Neural crest cell (in vitro differentiated cells): ENCODE measurements around the gene ARMH3. TPM values are rescaled to one million over a fixed set of nuclear protein-coding genes. Genes with fewer than 3 reads are reported as not detected.

Experiments used
- DNase-seq: peaks from one replicate; pipeline ENCODE4 v3.0.0; 2021; ENCODE audit warnings: low read depth, mixed read lengths, low spot score
- H3K27ac Mint-ChIP-seq: one replicate; pipeline ENCODE4 v1.8.0; 2021; ENCODE audit warnings: mild to moderate bottlenecking, mixed read lengths; ENCODE audit not compliant: unreplicated experiment
- H3K27me3 Mint-ChIP-seq: 2 replicates; pipeline ENCODE4 v1.8.0; 2021; ENCODE audit warnings: low read depth, mild to moderate bottlenecking, mixed read lengths
- H3K36me3 Mint-ChIP-seq: 2 replicates; pipeline ENCODE4 v1.8.0; 2021; ENCODE audit warnings: low read depth, mild to moderate bottlenecking, mixed read lengths
- H3K4me1 Mint-ChIP-seq: 2 replicates; pipeline ENCODE4 v1.8.0; 2021; ENCODE audit warnings: mixed read lengths
- H3K4me3 Mint-ChIP-seq: one replicate; pipeline ENCODE4 v1.8.0; 2021; ENCODE audit warnings: mild to moderate bottlenecking, mixed read lengths
- H3K9me3 Mint-ChIP-seq: 2 replicates; pipeline ENCODE4 v1.8.0; 2021; ENCODE audit warnings: mixed read lengths
- total RNA-seq: library from RNA; stranded (reverse); gene quantifications from 2 replicates; pipeline ENCODE4 v1.2.1, GENCODE V29; 2021
- TF ChIP-seq, protein P1 (sequence below): fragments of 200-600 bp; sonication (generic); conservative IDR thresholded peaks from 2 replicates; pipeline ENCODE4 v1.5.0; 2021; ENCODE audit warnings: antibody characterized with exemption, mild to moderate bottlenecking

ARMH3 gene
- total RNA-seq, 1 donor from 2014 or later = 24.4 TPM

DNA sequence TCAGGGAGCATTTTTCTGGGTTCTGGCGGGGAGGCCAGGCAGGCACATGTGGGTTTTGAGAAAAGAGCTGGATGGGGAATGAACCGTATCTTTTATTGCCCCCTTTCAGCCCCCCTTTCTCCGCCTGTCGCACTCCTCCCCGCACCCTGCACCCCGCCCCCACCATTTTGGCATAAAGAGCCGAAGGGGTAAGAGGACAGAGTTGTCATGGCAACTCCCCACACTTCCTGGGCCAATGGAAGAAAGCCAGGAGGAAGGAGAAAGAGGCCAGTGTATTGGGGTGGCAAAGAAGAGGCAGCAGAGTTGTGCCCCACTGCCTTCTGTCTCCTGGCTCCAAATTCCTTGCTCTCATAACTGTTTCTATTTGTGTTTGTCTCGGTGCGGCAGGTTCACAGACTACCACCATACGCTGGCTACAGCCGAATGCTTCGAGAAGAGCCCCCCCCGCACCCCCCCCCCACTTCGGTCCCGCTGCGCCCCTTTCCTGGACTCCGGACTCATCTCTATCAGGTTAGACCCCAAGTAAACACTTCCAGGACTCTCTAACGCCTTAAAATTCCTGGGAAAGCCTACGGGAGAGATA lies 215.8 kb downstream of the ARMH3 start:
- Mint-ChIP-seq H3K27ac (no peak overlapping the region), H3K4me3 (peak overlapping the region; percentile 89), H3K36me3 (no peaks in the 10 kb centered on the region), H3K27me3 (peaks cover 37% of the 10 kb centered on the region), H3K9me3 (no peaks in the 10 kb centered on the region), H3K4me1 (peaks cover 53% of the 10 kb centered on the region)
- DNase-seq = no peak
- TF ChIP-seq, protein P1, sequence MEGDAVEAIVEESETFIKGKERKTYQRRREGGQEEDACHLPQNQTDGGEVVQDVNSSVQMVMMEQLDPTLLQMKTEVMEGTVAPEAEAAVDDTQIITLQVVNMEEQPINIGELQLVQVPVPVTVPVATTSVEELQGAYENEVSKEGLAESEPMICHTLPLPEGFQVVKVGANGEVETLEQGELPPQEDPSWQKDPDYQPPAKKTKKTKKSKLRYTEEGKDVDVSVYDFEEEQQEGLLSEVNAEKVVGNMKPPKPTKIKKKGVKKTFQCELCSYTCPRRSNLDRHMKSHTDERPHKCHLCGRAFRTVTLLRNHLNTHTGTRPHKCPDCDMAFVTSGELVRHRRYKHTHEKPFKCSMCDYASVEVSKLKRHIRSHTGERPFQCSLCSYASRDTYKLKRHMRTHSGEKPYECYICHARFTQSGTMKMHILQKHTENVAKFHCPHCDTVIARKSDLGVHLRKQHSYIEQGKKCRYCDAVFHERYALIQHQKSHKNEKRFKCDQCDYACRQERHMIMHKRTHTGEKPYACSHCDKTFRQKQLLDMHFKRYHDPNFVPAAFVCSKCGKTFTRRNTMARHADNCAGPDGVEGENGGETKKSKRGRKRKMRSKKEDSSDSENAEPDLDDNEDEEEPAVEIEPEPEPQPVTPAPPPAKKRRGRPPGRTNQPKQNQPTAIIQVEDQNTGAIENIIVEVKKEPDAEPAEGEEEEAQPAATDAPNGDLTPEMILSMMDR = no peak

DNA sequence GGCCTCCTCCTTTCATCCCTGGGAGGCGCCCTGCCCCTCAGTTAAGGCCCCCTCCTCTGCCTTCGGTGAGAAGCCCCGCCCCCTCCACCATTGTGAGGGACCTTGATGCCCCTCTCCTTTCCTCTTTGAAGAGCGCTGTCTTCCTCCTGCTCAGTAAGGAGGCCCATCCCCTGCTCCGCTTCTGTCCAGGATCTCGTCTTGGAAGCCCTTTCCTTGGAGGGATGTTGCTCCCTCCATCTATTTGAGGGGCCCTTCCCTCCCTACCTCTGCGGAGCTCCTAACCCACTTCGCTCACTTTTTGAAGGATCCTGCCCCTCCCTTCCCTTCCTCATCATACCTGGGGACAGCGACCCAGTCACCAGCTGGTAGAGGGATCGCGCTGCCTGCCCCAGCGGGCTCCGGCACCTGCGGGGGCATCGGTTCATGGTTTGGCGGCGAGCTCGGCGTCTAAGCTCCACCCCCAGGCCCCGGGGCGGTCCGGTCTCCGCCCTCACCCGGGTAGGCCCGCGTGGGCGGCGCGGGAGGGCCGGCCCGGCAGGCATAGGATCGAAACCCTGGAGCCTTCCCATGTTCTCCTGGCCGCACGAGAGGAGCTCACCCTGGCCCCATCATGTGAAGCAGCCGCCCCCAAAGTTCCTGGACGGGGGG lies 216.4 kb downstream of the ARMH3 start:
- Mint-ChIP-seq H3K4me3 (peak overlapping the region; percentile 83), H3K9me3 (no peaks in the 10 kb centered on the region), H3K4me1 (peaks cover 57% of the 10 kb centered on the region), H3K36me3 (no peaks in the 10 kb centered on the region), H3K27ac (no peak overlapping the region), H3K27me3 (peaks cover 37% of the 10 kb centered on the region)
- TF ChIP-seq, protein P1 = no peak
- peak; percentile 48 for DNase-seq

DNA sequence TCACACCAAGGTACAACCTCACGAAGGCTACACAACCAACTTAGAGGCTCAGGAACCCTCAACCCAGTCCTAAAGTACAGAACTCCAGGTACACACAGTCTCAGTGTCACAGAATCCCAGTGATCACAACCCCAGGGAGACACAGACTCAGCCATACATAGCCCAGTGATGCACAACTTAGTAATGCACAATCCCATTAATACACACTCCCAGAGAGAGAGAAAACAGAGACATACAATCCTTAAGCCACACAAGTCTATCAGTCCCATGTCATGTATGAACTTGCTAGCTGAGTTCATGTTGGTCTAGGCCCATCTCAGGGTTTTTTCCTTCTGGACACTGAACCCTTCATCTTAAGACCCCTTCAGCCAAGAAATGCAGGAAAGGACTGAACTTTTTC lies 217.0 kb downstream of the ARMH3 start:
- Mint-ChIP-seq H3K27ac (no peak overlapping the region), H3K36me3 (no peaks in the 10 kb centered on the region), H3K27me3 (peaks cover 31% of the 10 kb centered on the region), H3K4me1 (peaks cover 52% of the 10 kb centered on the region), H3K9me3 (no peaks in the 10 kb centered on the region), H3K4me3 (peak overlapping the region; percentile 83)
- DNase-seq = no peak
- TF ChIP-seq, protein P1 = no peak

DNA sequence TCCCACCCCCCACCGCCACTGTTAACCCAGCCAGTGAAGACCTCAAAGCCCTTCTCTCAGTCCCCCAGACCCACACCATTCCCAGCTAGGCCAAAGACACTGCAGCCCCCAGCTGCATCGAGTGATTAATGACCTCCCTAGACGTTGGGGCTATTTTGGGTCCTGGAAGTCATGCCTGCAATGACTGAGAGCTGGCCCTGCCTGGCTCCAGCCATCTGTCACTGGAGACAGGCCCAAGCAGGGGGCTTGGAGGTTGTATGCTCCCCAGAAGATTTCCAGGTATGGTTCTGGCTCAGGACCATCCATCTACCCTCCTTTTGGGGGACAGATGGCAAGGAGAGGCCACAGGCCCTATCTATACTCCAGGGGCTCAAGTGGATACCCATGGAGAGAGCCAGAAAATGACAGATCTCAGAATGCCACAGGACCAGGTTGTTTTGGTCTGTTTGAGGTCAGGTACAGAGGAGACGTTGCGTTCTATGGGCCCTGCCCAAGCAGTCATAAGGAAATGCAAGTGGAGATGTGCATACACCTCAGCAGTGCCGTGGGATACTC lies 217.5 kb downstream of the ARMH3 start:
- H3K36me3 Mint-ChIP-seq = no peaks in the 10 kb centered on the region
- peaks cover 51% of the 10 kb centered on the region for H3K4me1 Mint-ChIP-seq
- TF ChIP-seq, protein P1 = no peak
- no peaks in the 10 kb centered on the region for H3K9me3 Mint-ChIP-seq
- no peak overlapping the region for H3K27ac Mint-ChIP-seq
- peaks cover 30% of the 10 kb centered on the region for H3K27me3 Mint-ChIP-seq
- no peak for DNase-seq
- peak overlapping the region; percentile 83 for H3K4me3 Mint-ChIP-seq

DNA sequence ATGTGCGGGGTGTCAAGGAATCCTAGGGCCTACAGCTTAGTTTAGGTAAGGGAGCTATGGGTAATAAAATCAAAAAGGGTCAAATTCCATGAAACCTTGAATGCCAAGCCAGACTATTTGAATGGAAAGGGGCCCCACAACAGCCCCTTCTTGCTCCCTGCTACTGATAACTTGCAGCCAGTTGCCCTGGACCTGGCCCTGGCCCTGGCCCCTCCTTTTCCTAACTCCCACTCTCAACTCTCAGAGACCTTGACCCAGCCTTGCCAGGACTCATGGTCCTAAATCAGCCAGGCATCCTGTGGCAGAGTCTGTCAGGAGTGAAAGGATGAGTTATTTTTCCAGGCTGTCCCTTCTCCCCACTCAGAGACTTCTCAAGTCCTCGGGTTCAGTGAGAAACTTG lies 218.2 kb downstream of the ARMH3 start:
- peaks cover 25% of the 10 kb centered on the region for H3K27me3 Mint-ChIP-seq
- no peaks in the 10 kb centered on the region for H3K9me3 Mint-ChIP-seq
- DNase-seq = no peak
- H3K4me3 Mint-ChIP-seq = peak overlapping the region; percentile 83
- no peak overlapping the region for H3K27ac Mint-ChIP-seq
- TF ChIP-seq, protein P1 = no peak
- peaks cover 47% of the 10 kb centered on the region for H3K4me1 Mint-ChIP-seq
- H3K36me3 Mint-ChIP-seq = no peaks in the 10 kb centered on the region
